HepG2 (cell line): ENCODE data around the gene CITED2. TPM values are rescaled to one million over a fixed set of nuclear protein-coding genes. Genes with fewer than 3 reads are reported as not detected.
A peak's percentile ranks its signal among the peaks of the same experiment; 100 is the strongest.

Experiments used
- AGO1 ChIP-seq: fragments of 200-400 bp; formaldehyde crosslinking; IDR thresholded peaks from 2 replicates; pipeline ENCODE4 v1.6.1; 2017; ENCODE audit warnings: mild to moderate bottlenecking, low read depth, low read length, moderate library complexity; ENCODE audit not compliant: poor library complexity, severe bottlenecking
- CCAR2 ChIP-seq: fragments of 200-400 bp; formaldehyde crosslinking; optimal IDR thresholded peaks from 2 replicates; pipeline ENCODE3; 2018; ENCODE audit warnings: low read depth, mild to moderate bottlenecking, low read length, moderate library complexity
- EP300 ChIP-seq, 3 experiments: sonication (generic) in 1 of 3; formaldehyde crosslinking in 1 of 3; IDR thresholded peaks; 2 replicates each; pipeline versions ENCODE4 v1.5.1 to v1.6.1; 2011 to 2020; ENCODE audit warnings: low read depth in 2 of 3, low read length in 2 of 3, borderline replicate concordance in 1 of 3, improper control_type of control experiment in 1 of 3, mild to moderate bottlenecking in 1 of 3, missing genetic modification reagents in 1 of 3, moderate library complexity in 1 of 3
- ERF ChIP-seq: IDR thresholded peaks from 2 replicates; pipeline ENCODE4 v1.6.1; 2018; ENCODE audit warnings: missing biosample characterization, missing genetic modification reagents
- HDAC1 ChIP-seq: sonication (generic); formaldehyde crosslinking; IDR thresholded peaks from 2 replicates; pipeline ENCODE4 v1.5.1; 2020; ENCODE audit warnings: mild to moderate bottlenecking, missing genetic modification reagents
- HES4 ChIP-seq: sonication (generic); formaldehyde crosslinking; IDR thresholded peaks from 2 replicates; pipeline ENCODE4 v1.9.0; 2021; ENCODE audit warnings: mild to moderate bottlenecking, missing genetic modification reagents, borderline replicate concordance
- KLF11 ChIP-seq: IDR thresholded peaks from 2 replicates; pipeline ENCODE4 v1.6.1; 2016; ENCODE audit warnings: missing compliant biosample characterization
- KLF6 ChIP-seq: IDR thresholded peaks from 2 replicates; pipeline ENCODE4 v1.8.0; 2016; ENCODE audit warnings: missing biosample characterization, missing genetic modification reagents
- MBD4 ChIP-seq: IDR thresholded peaks from 2 replicates; pipeline ENCODE4 v1.6.1; 2012; ENCODE audit warnings: low read length, inconsistent platforms, borderline replicate concordance
- NCOA2 ChIP-seq: sonication (generic); formaldehyde crosslinking; IDR thresholded peaks from 2 replicates; pipeline ENCODE4 v1.8.0; 2022; ENCODE audit warnings: inconsistent platforms
- NFYB ChIP-seq: sonication (generic); formaldehyde crosslinking; IDR thresholded peaks from 2 replicates; pipeline ENCODE4 v1.4.0; 2020; ENCODE audit warnings: missing genetic modification reagents
- REPIN1 ChIP-seq: sonication (generic); formaldehyde crosslinking; IDR thresholded peaks from 2 replicates; pipeline ENCODE4 v1.8.0; 2022; ENCODE audit warnings: missing genetic modification reagents, low read depth, mild to moderate bottlenecking, borderline replicate concordance
- RXRB ChIP-seq: IDR thresholded peaks from 2 replicates; pipeline ENCODE4 v1.6.1; 2016; ENCODE audit warnings: borderline replicate concordance, missing genetic modification reagents, missing compliant biosample characterization
- ZMYM4 ChIP-seq: sonication (generic); formaldehyde crosslinking; IDR thresholded peaks from 2 replicates; pipeline ENCODE4 v1.8.1; 2023; ENCODE audit warnings: mild to moderate bottlenecking, missing genetic modification reagents
- ZNF12 ChIP-seq: sonication (generic); formaldehyde crosslinking; IDR thresholded peaks from 2 replicates; pipeline ENCODE4 v1.5.0; 2020; ENCODE audit warnings: missing genetic modification reagents
- ZNF225 ChIP-seq: sonication (generic); formaldehyde crosslinking; IDR thresholded peaks from 2 replicates; pipeline ENCODE4 v1.4.0; 2020; ENCODE audit warnings: mild to moderate bottlenecking, missing genetic modification reagents
- ZNF253 ChIP-seq: sonication (generic); formaldehyde crosslinking; IDR thresholded peaks from 2 replicates; pipeline ENCODE4 v1.8.0; 2022; ENCODE audit warnings: mild to moderate bottlenecking, missing genetic modification reagents, borderline replicate concordance
- ZNF335 ChIP-seq: sonication (generic); formaldehyde crosslinking; IDR thresholded peaks from 2 replicates; pipeline ENCODE4 v1.4.0; 2020; ENCODE audit warnings: missing genetic modification reagents
- polyA plus RNA-seq, 8 experiments: library from polyadenylated mRNA; depleted of rRNA in 3 of 8; stranded (reverse) in 7 of 8; unstranded in 1 of 8; fragments of >200 nt; fragmentation: Illumina TruSeq in 4 of 8; extraction: Trizol in 4 of 8; gene quantifications; 2 replicates each; pipeline versions ENCODE4 v1.2.1 to v1.2.3, GENCODE V29; 2011 to 2016; ENCODE audit warnings: low read depth in 4 of 8, missing spikeins in 1 of 8, mixed read lengths in 1 of 8; ENCODE audit not compliant: insufficient read depth in 1 of 8
- total RNA-seq, 5 experiments: library from RNA; depleted of rRNA; stranded (reverse); fragments of >200 nt; fragmentation: Illumina TruSeq; extraction: Trizol; gene quantifications; 2 replicates each; pipeline ENCODE4 v1.2.3, GENCODE V29; 2016; ENCODE audit warnings: low read depth in 1 of 5
- TF ChIP-seq, protein P1 (sequence below): sonication (generic); formaldehyde crosslinking; IDR thresholded peaks from 2 replicates; pipeline ENCODE4 v1.4.0; 2020; ENCODE audit warnings: mild to moderate bottlenecking, missing genetic modification reagents
- TF ChIP-seq, protein P2 (sequence below): sonication (generic); formaldehyde crosslinking; IDR thresholded peaks from 2 replicates; pipeline ENCODE4 v1.8.1; 2023; ENCODE audit warnings: mild to moderate bottlenecking, missing genetic modification reagents, borderline replicate concordance
- TF ChIP-seq, protein P3 (sequence below): sonication (generic); formaldehyde crosslinking; IDR thresholded peaks from 2 replicates; pipeline ENCODE4 v1.4.0; 2020; ENCODE audit warnings: missing genetic modification reagents
- TF ChIP-seq, protein P4 (sequence below): sonication (generic); formaldehyde crosslinking; IDR thresholded peaks from 2 replicates; pipeline ENCODE4; 2020; ENCODE audit warnings: missing genetic modification reagents, mild to moderate bottlenecking, borderline replicate concordance

CITED2 gene
- total and polyA plus RNA-seq, 2 of the 13 experiments (the other 11 are each of a cell fraction or from before 2014, with no cell fraction given), result 17.6 to 57.2 TPM

DNA sequence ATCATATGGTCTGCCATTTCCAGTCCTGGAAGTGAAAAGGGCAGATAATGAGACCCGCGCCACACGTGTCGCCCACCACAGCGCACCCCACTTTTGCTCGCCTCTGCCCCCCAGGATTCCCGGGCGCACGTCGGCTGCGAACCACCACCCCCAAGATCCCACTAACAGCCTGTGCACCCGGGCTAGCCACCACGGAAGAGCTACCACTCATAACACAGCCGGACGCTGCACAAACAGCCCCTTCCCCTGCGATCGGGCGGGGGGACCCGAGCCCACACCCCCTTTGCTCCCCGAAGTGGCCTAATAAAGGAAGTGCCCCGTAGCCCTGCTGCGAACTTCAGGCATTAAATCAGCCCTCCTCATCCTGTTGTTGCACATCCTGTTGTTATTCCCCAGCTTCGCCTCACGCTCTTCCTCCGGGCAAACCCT, 506 bp downstream of the CITED2 start (continued):
- TF ChIP-seq NFYB (CRISPR knock-in tag) (no peak), AGO1 (peak; percentile 92), KLF11 (CRISPR knock-in tag) (no peak), ZNF12 (no peak), MBD4 (no peak), KLF6 (CRISPR knock-in tag) (no peak), HES4 (no peak), ERF (CRISPR knock-in tag) (no peak), ZMYM4 (CRISPR knock-in tag) (no peak), ZNF253 (0 out of 2 replicates have a peak, but pooled peaks have one; percentile 7), ZNF225 (no peak), NCOA2 (CRISPR knock-in tag) (no peak), EP300 (IDR thresholded peaks at IDR 0.05; ENCODE audit: low read depth in 2 of 2, low read length in 2 of 2) (no peak), EP300 (CRISPR knock-in tag; IDR thresholded peaks at IDR 0.05; ENCODE audit: borderline replicate concordance) (no peak), CCAR2 (no peak), HDAC1 (CRISPR knock-in tag) (no peak), RXRB (no peak), ZNF335 (no peak), REPIN1 (CRISPR knock-in tag) (no peak)
- TF ChIP-seq, protein P1, sequence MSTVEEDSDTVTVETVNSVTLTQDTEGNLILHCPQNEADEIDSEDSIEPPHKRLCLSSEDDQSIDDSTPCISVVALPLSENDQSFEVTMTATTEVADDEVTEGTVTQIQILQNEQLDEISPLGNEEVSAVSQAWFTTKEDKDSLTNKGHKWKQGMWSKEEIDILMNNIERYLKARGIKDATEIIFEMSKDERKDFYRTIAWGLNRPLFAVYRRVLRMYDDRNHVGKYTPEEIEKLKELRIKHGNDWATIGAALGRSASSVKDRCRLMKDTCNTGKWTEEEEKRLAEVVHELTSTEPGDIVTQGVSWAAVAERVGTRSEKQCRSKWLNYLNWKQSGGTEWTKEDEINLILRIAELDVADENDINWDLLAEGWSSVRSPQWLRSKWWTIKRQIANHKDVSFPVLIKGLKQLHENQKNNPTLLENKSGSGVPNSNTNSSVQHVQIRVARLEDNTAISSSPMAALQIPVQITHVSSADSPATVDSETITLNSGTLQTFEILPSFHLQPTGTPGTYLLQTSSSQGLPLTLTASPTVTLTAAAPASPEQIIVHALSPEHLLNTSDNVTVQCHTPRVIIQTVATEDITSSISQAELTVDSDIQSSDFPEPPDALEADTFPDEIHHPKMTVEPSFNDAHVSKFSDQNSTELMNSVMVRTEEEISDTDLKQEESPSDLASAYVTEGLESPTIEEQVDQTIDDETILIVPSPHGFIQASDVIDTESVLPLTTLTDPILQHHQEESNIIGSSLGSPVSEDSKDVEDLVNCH (CRISPR knock-in tag), result no peak
- TF ChIP-seq, protein P2, sequence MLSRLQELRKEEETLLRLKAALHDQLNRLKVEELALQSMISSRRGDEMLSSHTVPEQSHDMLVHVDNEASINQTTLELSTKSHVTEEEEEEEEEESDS (CRISPR knock-in tag), result no peak
- TF ChIP-seq, protein P3, sequence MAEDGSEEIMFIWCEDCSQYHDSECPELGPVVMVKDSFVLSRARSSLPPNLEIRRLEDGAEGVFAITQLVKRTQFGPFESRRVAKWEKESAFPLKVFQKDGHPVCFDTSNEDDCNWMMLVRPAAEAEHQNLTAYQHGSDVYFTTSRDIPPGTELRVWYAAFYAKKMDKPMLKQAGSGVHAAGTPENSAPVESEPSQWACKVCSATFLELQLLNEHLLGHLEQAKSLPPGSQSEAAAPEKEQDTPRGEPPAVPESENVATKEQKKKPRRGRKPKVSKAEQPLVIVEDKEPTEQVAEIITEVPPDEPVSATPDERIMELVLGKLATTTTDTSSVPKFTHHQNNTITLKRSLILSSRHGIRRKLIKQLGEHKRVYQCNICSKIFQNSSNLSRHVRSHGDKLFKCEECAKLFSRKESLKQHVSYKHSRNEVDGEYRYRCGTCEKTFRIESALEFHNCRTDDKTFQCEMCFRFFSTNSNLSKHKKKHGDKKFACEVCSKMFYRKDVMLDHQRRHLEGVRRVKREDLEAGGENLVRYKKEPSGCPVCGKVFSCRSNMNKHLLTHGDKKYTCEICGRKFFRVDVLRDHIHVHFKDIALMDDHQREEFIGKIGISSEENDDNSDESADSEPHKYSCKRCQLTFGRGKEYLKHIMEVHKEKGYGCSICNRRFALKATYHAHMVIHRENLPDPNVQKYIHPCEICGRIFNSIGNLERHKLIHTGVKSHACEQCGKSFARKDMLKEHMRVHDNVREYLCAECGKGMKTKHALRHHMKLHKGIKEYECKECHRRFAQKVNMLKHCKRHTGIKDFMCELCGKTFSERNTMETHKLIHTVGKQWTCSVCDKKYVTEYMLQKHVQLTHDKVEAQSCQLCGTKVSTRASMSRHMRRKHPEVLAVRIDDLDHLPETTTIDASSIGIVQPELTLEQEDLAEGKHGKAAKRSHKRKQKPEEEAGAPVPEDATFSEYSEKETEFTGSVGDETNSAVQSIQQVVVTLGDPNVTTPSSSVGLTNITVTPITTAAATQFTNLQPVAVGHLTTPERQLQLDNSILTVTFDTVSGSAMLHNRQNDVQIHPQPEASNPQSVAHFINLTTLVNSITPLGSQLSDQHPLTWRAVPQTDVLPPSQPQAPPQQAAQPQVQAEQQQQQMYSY, result no peak
- TF ChIP-seq, protein P4, sequence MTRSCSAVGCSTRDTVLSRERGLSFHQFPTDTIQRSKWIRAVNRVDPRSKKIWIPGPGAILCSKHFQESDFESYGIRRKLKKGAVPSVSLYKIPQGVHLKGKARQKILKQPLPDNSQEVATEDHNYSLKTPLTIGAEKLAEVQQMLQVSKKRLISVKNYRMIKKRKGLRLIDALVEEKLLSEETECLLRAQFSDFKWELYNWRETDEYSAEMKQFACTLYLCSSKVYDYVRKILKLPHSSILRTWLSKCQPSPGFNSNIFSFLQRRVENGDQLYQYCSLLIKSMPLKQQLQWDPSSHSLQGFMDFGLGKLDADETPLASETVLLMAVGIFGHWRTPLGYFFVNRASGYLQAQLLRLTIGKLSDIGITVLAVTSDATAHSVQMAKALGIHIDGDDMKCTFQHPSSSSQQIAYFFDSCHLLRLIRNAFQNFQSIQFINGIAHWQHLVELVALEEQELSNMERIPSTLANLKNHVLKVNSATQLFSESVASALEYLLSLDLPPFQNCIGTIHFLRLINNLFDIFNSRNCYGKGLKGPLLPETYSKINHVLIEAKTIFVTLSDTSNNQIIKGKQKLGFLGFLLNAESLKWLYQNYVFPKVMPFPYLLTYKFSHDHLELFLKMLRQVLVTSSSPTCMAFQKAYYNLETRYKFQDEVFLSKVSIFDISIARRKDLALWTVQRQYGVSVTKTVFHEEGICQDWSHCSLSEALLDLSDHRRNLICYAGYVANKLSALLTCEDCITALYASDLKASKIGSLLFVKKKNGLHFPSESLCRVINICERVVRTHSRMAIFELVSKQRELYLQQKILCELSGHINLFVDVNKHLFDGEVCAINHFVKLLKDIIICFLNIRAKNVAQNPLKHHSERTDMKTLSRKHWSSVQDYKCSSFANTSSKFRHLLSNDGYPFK, result peak; percentile 20; the same call in 1 of the 2 replicates
